DND-41 (cell line): ENCODE measurements around the gene RNF215.

ENCODE experiments used
- CTCF ChIP-seq: IDR thresholded peaks from 2 replicates; pipeline ENCODE4 v1.5.1; 2012; ENCODE audit warnings: borderline replicate concordance, low read length, moderate library complexity, mild to moderate bottlenecking; ENCODE audit not compliant: poor library complexity, severe bottlenecking; ENCODE audit errors: extremely low read depth
- EZH2 ChIP-seq: IDR thresholded peaks from 3 replicates; pipeline ENCODE4 v1.6.1; 2012; ENCODE audit warnings: borderline replicate concordance, low read depth, mild to moderate bottlenecking, moderate library complexity, low read length, inconsistent platforms; ENCODE audit not compliant: severe bottlenecking

GRCh38 chr22:30397656-30398635 lies 10.7 kb upstream of the RNF215 start:
- TF ChIP-seq CTCF (no peak), EZH2 (no peak)
